ENCODE measurements around the gene FANCL.

DNA sequence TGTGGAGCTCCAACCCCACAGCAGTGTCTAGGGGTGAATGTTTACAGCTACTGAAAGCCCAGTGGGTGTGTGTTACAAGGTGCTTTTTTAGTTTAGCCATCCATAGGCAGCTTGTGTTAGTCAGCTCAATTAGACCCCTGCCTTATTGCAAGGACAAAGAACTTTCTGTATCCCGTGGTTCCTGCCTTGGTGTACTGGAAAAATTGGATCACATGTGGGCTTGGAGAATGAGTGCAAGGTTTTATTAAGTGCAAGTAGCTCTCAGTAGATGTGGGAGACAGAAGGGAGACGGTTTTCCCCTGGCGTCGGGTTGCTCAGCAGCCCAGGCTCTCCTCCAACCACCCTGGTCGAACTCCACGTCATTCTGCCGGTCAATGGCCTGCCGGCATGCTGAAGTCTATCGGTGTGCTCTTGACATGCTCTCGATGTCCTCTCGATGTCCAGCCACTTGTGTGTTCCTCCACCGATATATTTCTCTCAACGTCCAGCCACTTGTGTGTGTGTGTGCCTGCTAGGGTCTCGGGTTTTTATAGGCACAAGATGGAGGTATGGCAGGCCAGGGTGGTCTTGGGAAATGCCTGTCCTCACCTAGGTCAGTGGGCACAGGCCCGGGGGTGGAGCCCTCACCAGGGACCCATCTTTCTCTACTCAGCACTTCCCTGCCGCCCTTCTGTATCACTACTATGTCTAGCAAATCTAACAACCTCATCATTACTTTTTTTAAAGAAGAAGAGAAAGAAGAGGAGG lies 13.8 kb downstream of the FANCL start:
- TF ChIP-seq EP300 (IDR thresholded peaks at IDR 0.05) (no peak), POLR2A (IDR thresholded peaks at IDR 0.05; ENCODE audit: low read depth) (no peak), CTCF (IDR thresholded peaks at IDR 0.05) (no peak)
